Adipocyte (in vitro differentiated cells): ENCODE results near the gene C11orf86.

Source experiments
- DNase-seq: peaks from one replicate; pipeline ENCODE4 v3.0.0-alpha.2; 2015; ENCODE audit warnings: low read depth
- H3K27me3 ChIP-seq: replicated peaks from 2 replicates; pipeline ENCODE4 v1.7.0; 2013; ENCODE audit warnings: mild to moderate bottlenecking, low read length, moderate library complexity; ENCODE audit not compliant: control insufficient read depth, insufficient read depth
- H3K36me3 ChIP-seq: 2 replicates; pipeline ENCODE4 v1.7.0; 2013; ENCODE audit warnings: low read length, mild to moderate bottlenecking, moderate library complexity; ENCODE audit not compliant: control insufficient read depth, insufficient read depth, severe bottlenecking
- H3K4me1 ChIP-seq: 2 replicates; pipeline ENCODE4 v1.7.0; 2013; ENCODE audit warnings: mild to moderate bottlenecking, low read length, moderate library complexity; ENCODE audit not compliant: control insufficient read depth, insufficient read depth
- H3K4me3 ChIP-seq: 2 replicates; pipeline ENCODE4 v1.7.0; 2013; ENCODE audit warnings: mild to moderate bottlenecking, low read length, moderate library complexity
- H3K9ac ChIP-seq: 2 replicates; pipeline ENCODE4 v1.7.0; 2013; ENCODE audit warnings: mild to moderate bottlenecking, low read length, moderate library complexity
- H3K9me3 ChIP-seq: 2 replicates; pipeline ENCODE4 v1.7.0; 2013; ENCODE audit warnings: mild to moderate bottlenecking, low read length, moderate library complexity; ENCODE audit not compliant: control insufficient read depth

C11orf86 gene

GRCh38 chr11:67015048-67015447 lies 39.9 kb downstream of the C11orf86 start:
- no peaks in the 10 kb centered on the region for H3K9me3 ChIP-seq
- no peaks in the 10 kb centered on the region for H3K36me3 ChIP-seq
- DNase-seq = no peak
- H3K27me3 ChIP-seq = peaks cover 22% of the 10 kb centered on the region
- no peak overlapping the region for H3K4me3 ChIP-seq
- H3K4me1 ChIP-seq = peaks cover 4% of the 10 kb centered on the region
- no peak overlapping the region for H3K9ac ChIP-seq

- Histone ChIP-seq H3K4me1 (peaks cover 4% of the 10 kb centered on the region), H3K36me3 (no peaks in the 10 kb centered on the region), H3K9me3 (no peaks in the 10 kb centered on the region), H3K27me3 (peaks cover 23% of the 10 kb centered on the region), H3K9ac (no peak overlapping the region), H3K4me3 (no peak overlapping the region)
- no peak for DNase-seq
Observed at GRCh38 chr11:67016550-67016949, 41.4 kb downstream of the C11orf86 start.

GRCh38 chr11:67020949-67021348 lies 45.8 kb downstream of the C11orf86 start:
- Histone ChIP-seq H3K9ac (no peak overlapping the region), H3K27me3 (peaks cover 5% of the 10 kb centered on the region), H3K36me3 (no peaks in the 10 kb centered on the region), H3K4me1 (peaks cover 10% of the 10 kb centered on the region), H3K4me3 (no peak overlapping the region), H3K9me3 (no peaks in the 10 kb centered on the region)
- no peak for DNase-seq

- peaks cover 3% of the 10 kb centered on the region for H3K27me3 ChIP-seq
Observed at GRCh38 chr11:67022341-67022933, 47.3 kb downstream of the C11orf86 start.

GRCh38 chr11:67022961-67023956 lies 48.2 kb downstream of the C11orf86 start, which contains the start of gene SYT12:
Gene SYT12, plus strand, starts transcription at chr11:67023134. Its CDS starts 7,011 bp downstream, at chr11:67030145.
- Histone ChIP-seq H3K27me3 (peaks cover 7% of the 10 kb centered on the region), H3K9me3 (no peaks in the 10 kb centered on the region), H3K4me3 (peak within 1 kb of the TSS; percentile 63), H3K36me3 (no peaks in the 10 kb centered on the region), H3K4me1 (peaks cover 6% of the 10 kb centered on the region), H3K9ac (no peak within 1 kb of the TSS)
- DNase-seq = peak; percentile 56

More at GRCh38 chr11:67022341-67022933, 47.3 kb downstream of the C11orf86 start:
- peak; percentile 20 for DNase-seq
- no peaks in the 10 kb centered on the region for H3K36me3 ChIP-seq
- no peak overlapping the region for H3K9ac ChIP-seq
- no peaks in the 10 kb centered on the region for H3K9me3 ChIP-seq
- peaks cover 6% of the 10 kb centered on the region for H3K4me1 ChIP-seq
- H3K4me3 ChIP-seq = peak overlapping the region; percentile 63

GRCh38 chr11:67023957-67024353 lies 48.9 kb downstream of the C11orf86 start:
- no peak for DNase-seq
- H3K4me3 ChIP-seq = no peak overlapping the region
- H3K36me3 ChIP-seq = no peaks in the 10 kb centered on the region
- no peak overlapping the region for H3K9ac ChIP-seq
- no peaks in the 10 kb centered on the region for H3K9me3 ChIP-seq
- H3K27me3 ChIP-seq = peaks cover 7% of the 10 kb centered on the region
- H3K4me1 ChIP-seq = peaks cover 6% of the 10 kb centered on the region

- H3K36me3 ChIP-seq = no peaks in the 10 kb centered on the region
- H3K27me3 ChIP-seq = peaks cover 7% of the 10 kb centered on the region
- no peak overlapping the region for H3K4me3 ChIP-seq
- DNase-seq = no peak
- no peak overlapping the region for H3K9ac ChIP-seq
- H3K4me1 ChIP-seq = peaks cover 6% of the 10 kb centered on the region
- no peaks in the 10 kb centered on the region for H3K9me3 ChIP-seq
Observed at GRCh38 chr11:67024410-67024809, 49.3 kb downstream of the C11orf86 start.

- Histone ChIP-seq H3K36me3 (no peaks in the 10 kb centered on the region), H3K9ac (no peak overlapping the region), H3K4me1 (peaks cover 6% of the 10 kb centered on the region), H3K27me3 (peaks cover 5% of the 10 kb centered on the region), H3K4me3 (no peak overlapping the region), H3K9me3 (no peaks in the 10 kb centered on the region)
- DNase-seq = no peak
Observed at GRCh38 chr11:67024966-67025365, 49.9 kb downstream of the C11orf86 start.

- Histone ChIP-seq H3K9me3 (no peaks in the 10 kb centered on the region), H3K27me3 (peaks cover 4% of the 10 kb centered on the region), H3K4me1 (peaks cover 6% of the 10 kb centered on the region), H3K9ac (no peak overlapping the region), H3K36me3 (no peaks in the 10 kb centered on the region), H3K4me3 (no peak overlapping the region)
- DNase-seq = no peak
Observed at GRCh38 chr11:67025750-67026149, 50.6 kb downstream of the C11orf86 start.
